Trophoblast cell (in vitro differentiated cells and primary cell): ENCODE measurements around the gene FDPS.

ENCODE experiments used
- DNase-seq, 2 donors: peaks; one replicate each; pipeline ENCODE4 v3.0.0-alpha.2; 2016
- H2AFZ ChIP-seq: 2 replicates; pipeline ENCODE4 v1.6.1; 2013; ENCODE audit warnings: low read length, moderate library complexity, mild to moderate bottlenecking; ENCODE audit not compliant: insufficient read depth, poor library complexity
- H2AK5ac ChIP-seq: 2 replicates; pipeline ENCODE4 v1.6.1; 2013; ENCODE audit warnings: mild to moderate bottlenecking, low read length
- H2BK120ac ChIP-seq: 2 replicates; pipeline ENCODE4 v1.6.1; 2013; ENCODE audit warnings: low read length, mild to moderate bottlenecking, moderate library complexity; ENCODE audit not compliant: insufficient read depth, poor library complexity
- H2BK12ac ChIP-seq: 2 replicates; pipeline ENCODE4 v1.6.1; 2013; ENCODE audit warnings: mild to moderate bottlenecking, low read length, moderate library complexity
- H2BK5ac ChIP-seq: 2 replicates; pipeline ENCODE4 v1.6.1; 2013; ENCODE audit warnings: low read length, low read depth, moderate library complexity, mild to moderate bottlenecking; ENCODE audit not compliant: poor library complexity
- H3K14ac ChIP-seq: 2 replicates; pipeline ENCODE4 v1.6.1; 2013; ENCODE audit warnings: mild to moderate bottlenecking, low read length
- H3K18ac ChIP-seq: 2 replicates; pipeline ENCODE4 v1.6.1; 2013; ENCODE audit warnings: mild to moderate bottlenecking, low read length
- H3K23ac ChIP-seq: 2 replicates; pipeline ENCODE4 v1.6.1; 2013; ENCODE audit warnings: low read length
- H3K27ac ChIP-seq: 2 replicates; pipeline ENCODE4 v1.5.1; 2013; ENCODE audit warnings: low read depth, mild to moderate bottlenecking, inconsistent platforms, low read length, moderate library complexity
- H3K27me3 ChIP-seq: 2 replicates; pipeline ENCODE4 v1.6.1; 2013; ENCODE audit warnings: inconsistent platforms, mild to moderate bottlenecking, low read length, moderate library complexity; ENCODE audit not compliant: insufficient read depth
- H3K36me3 ChIP-seq, 2 experiments: 1 replicate in 1 of 2; 2 replicates in 1 of 2; pipeline ENCODE4 v1.6.1; 2013; ENCODE audit warnings: low read length in 2 of 2, mild to moderate bottlenecking in 2 of 2, moderate library complexity in 1 of 2; ENCODE audit not compliant: insufficient read depth in 2 of 2, control insufficient read depth in 1 of 2
- H3K4ac ChIP-seq: 2 replicates; pipeline ENCODE4 v1.6.1; 2013; ENCODE audit warnings: low read depth, mild to moderate bottlenecking, low read length, moderate library complexity
- H3K4me1 ChIP-seq, 2 experiments: 1 replicate in 1 of 2; 2 replicates in 1 of 2; pipeline ENCODE4 v1.6.1; 2013; ENCODE audit warnings: low read length in 2 of 2, mild to moderate bottlenecking in 2 of 2, moderate library complexity in 1 of 2; ENCODE audit not compliant: insufficient read depth in 2 of 2, control insufficient read depth in 1 of 2
- H3K4me2 ChIP-seq: 2 replicates; pipeline ENCODE4 v1.6.1; 2013; ENCODE audit warnings: inconsistent platforms, mild to moderate bottlenecking, low read length, moderate library complexity
- H3K4me3 ChIP-seq: 2 replicates; pipeline ENCODE4 v1.5.1; 2013; ENCODE audit warnings: mild to moderate bottlenecking, low read depth, low read length, inconsistent platforms
- H3K79me1 ChIP-seq: one replicate; pipeline ENCODE4 v1.6.1; 2013; ENCODE audit warnings: low read length
- H3K79me2 ChIP-seq: 2 replicates; pipeline ENCODE4 v1.6.1; 2013; ENCODE audit warnings: low read length, mild to moderate bottlenecking; ENCODE audit not compliant: control insufficient read depth, insufficient read depth, poor library complexity
- H3K9ac ChIP-seq: 2 replicates; pipeline ENCODE4 v1.6.1; 2013; ENCODE audit warnings: mild to moderate bottlenecking, low read length
- H3K9me3 ChIP-seq: 2 replicates; pipeline ENCODE4 v1.6.1; 2013; ENCODE audit warnings: low read depth, mild to moderate bottlenecking, control low read depth, inconsistent platforms, low read length; ENCODE audit not compliant: insufficient read depth
- H4K12ac ChIP-seq: 2 replicates; pipeline ENCODE4 v1.6.1; 2013; ENCODE audit warnings: low read depth, mild to moderate bottlenecking, low read length, moderate library complexity
- H4K8ac ChIP-seq: 2 replicates; pipeline ENCODE4 v1.6.1; 2013; ENCODE audit warnings: low read depth, mild to moderate bottlenecking, low read length, moderate library complexity
- H4K91ac ChIP-seq: one replicate; pipeline ENCODE4 v1.6.1; 2013; ENCODE audit warnings: low read depth, mild to moderate bottlenecking, low read length, moderate library complexity
- WGBS: extraction: QIAGEN DNeasy Blood & Tissue Kit; methylation state at CpG from one replicate; pipeline ENCODE4 v1.1.7; 2013; ENCODE audit warnings: missing lambda C conversion rate; ENCODE audit not compliant: insufficient read length, insufficient coverage; ENCODE audit errors: extremely low coverage; 5-methylcytosine and 5-hydroxymethylcytosine counted together

The FDPS gene

GRCh38 chr1:155320252-155320651 lies 11.6 kb downstream of the FDPS start:
- Histone ChIP-seq H3K4me2 (peak overlapping the region; percentile 42), H3K4me3 (no peak overlapping the region), H3K9me3 (no peaks in the 10 kb centered on the region), H3K27me3 (no peaks in the 10 kb centered on the region), H2AK5ac (no peak overlapping the region), H3K79me1 (peaks cover 15% of the 10 kb centered on the region), H2BK5ac (no peak overlapping the region), H4K91ac (no peak overlapping the region), H3K36me3 (peaks cover 33 to 40% of the 10 kb centered on the region in 2 experiments), H2AFZ (no peak overlapping the region), H3K4ac (no peak overlapping the region), H3K79me2 (peaks cover 12% of the 10 kb centered on the region), H3K18ac (no peak overlapping the region), H3K14ac (no peak overlapping the region), H4K8ac (no peak overlapping the region), H2BK12ac (no peak overlapping the region), H3K27ac (no peak overlapping the region), H2BK120ac (no peak overlapping the region), H3K23ac (no peak overlapping the region), H4K12ac (no peak overlapping the region), H3K4me1 (peaks cover 1 to 14% of the 10 kb centered on the region in 2 experiments), H3K9ac (no peak overlapping the region)
- WGBS = no CpG with 5 or more reads among the region's 11 CpGs
- DNase-seq = no peak

DNA sequence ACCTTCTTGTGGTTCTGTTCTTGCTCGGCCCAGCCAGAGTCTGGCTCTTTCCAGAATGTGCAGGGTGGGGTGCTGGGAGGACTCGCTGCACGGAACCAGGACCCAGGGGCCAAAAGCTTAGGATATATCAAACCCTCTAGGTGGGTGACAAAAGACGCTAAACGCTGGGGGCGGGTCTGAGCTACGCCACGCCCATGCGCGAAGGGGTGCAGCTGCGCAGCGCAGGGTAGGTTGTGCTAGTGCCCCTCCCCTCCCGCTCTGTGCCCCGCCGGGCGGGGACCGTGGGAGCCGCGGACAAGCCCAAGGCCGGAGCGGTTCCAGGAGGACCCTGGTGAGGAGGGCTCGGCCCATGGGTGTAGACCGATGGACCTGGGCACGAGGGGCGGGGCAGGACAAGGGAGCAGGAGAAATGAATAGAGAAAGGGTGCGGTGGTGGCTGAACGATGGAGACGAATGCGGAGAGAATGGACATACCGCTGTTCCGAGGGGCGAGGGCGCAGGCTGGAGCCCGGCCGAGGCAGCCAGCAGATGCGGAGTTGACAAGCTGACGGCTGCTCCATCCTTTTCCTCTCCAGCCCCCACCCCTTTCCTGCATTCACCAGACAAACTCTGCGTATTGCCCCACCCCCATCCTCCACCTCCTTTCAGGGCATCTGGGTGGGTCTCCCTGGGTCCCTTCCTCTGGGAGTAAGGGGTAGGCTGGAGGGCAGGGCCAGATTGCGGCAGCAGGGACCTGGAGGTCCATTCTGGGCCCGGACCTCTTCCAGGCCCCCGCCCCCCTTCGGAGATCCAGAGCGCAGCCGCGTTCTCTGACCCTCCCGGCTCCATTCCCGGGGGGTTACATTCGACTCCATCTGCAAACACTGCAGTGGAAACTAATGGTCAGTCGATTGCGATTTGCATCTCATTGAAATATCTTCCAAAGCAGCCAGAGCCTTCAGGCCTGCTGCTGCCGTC lies 12.3 kb downstream of the FDPS start, which contains the start of gene RUSC1:
RUSC1 (plus strand) TSS at position 234 of the 957 bp plus-strand sequence. CDS start 880 bp downstream, outside the sequence.
- Histone ChIP-seq H2AFZ (no peak within 1 kb of the TSS), H3K79me1 (peaks cover 18% of the 10 kb centered on the region), H4K12ac (no peak within 1 kb of the TSS), H2BK120ac (no peak within 1 kb of the TSS), H3K79me2 (peaks cover 14% of the 10 kb centered on the region), H2BK12ac (no peak within 1 kb of the TSS), H3K27ac (no peak within 1 kb of the TSS), H4K8ac (no peak within 1 kb of the TSS), H3K4me1 (peaks cover 6 to 20% of the 10 kb centered on the region in 2 experiments), H3K18ac (no peak within 1 kb of the TSS), H2BK5ac (no peak within 1 kb of the TSS), H3K4me2 (peak within 1 kb of the TSS; percentile 42), H3K4me3 (no peak within 1 kb of the TSS), H3K36me3 (peaks cover 37 to 45% of the 10 kb centered on the region in 2 experiments), H3K23ac (no peak within 1 kb of the TSS), H3K4ac (no peak within 1 kb of the TSS), H3K9me3 (no peaks in the 10 kb centered on the region), H4K91ac (no peak within 1 kb of the TSS), H3K27me3 (no peaks in the 10 kb centered on the region), H3K14ac (no peak within 1 kb of the TSS), H3K9ac (no peak within 1 kb of the TSS), H2AK5ac (no peak within 1 kb of the TSS)
- no CpG with 5 or more reads among the region's 51 CpGs for WGBS
- DNase-seq = peak; percentile 31 to 59

- peak overlapping the region; percentile 100 for H3K4me2 ChIP-seq
- H2AFZ ChIP-seq = no peak overlapping the region
- no peak overlapping the region for H4K91ac ChIP-seq
- no peak overlapping the region for H3K27ac ChIP-seq
- H3K4ac ChIP-seq = no peak overlapping the region
- peaks cover 6 to 20% of the 10 kb centered on the region in 2 experiments for H3K4me1 ChIP-seq
- peaks cover 18% of the 10 kb centered on the region for H3K79me1 ChIP-seq
- no CpG with 5 or more reads among the region's 27 CpGs for WGBS
- H3K4me3 ChIP-seq = no peak overlapping the region
- H4K12ac ChIP-seq = no peak overlapping the region
- H2BK5ac ChIP-seq = no peak overlapping the region
- H3K14ac ChIP-seq = no peak overlapping the region
- DNase-seq = no peak
- no peak overlapping the region for H2BK120ac ChIP-seq
- H2BK12ac ChIP-seq = no peak overlapping the region
- no peak overlapping the region for H3K23ac ChIP-seq
- H3K79me2 ChIP-seq = peaks cover 14% of the 10 kb centered on the region
- peak overlapping the region; percentile 5 for H3K9ac ChIP-seq
- H4K8ac ChIP-seq = no peak overlapping the region
- H3K18ac ChIP-seq = no peak overlapping the region
- no peaks in the 10 kb centered on the region for H3K27me3 ChIP-seq
- peaks cover 44 to 52% of the 10 kb centered on the region in 2 experiments for H3K36me3 ChIP-seq
- H2AK5ac ChIP-seq = peak overlapping the region; percentile 46
- no peaks in the 10 kb centered on the region for H3K9me3 ChIP-seq
Observed at GRCh38 chr1:155321639-155322503, 13.2 kb downstream of the FDPS start.

DNA sequence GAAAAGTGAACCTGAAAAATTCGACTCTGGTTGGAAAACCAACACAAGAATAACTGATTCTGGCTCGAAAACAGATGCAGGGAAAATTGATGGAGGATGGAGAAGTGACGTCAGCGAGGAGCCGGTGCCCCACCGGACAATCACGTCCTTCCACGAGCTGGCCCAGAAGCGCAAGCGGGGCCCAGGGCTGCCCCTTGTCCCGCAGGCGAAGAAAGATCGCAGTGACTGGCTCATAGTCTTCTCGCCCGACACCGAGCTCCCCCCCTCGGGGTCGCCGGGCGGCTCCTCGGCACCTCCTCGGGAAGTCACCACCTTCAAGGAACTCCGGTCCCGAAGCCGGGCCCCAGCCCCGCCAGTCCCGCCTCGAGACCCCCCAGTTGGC lies 13.9 kb downstream of the FDPS start:
- Histone ChIP-seq H2BK12ac (no peak overlapping the region), H3K27ac (peak overlapping the region; percentile 92), H3K27me3 (no peaks in the 10 kb centered on the region), H3K4me2 (peak overlapping the region; percentile 100), H3K36me3 (peaks cover 44 to 50% of the 10 kb centered on the region in 2 experiments), H3K4ac (no peak overlapping the region), H3K4me1 (peaks cover 6 to 20% of the 10 kb centered on the region in 2 experiments), H2AFZ (no peak overlapping the region), H3K79me1 (peaks cover 18% of the 10 kb centered on the region), H4K91ac (no peak overlapping the region), H4K8ac (peak overlapping the region; percentile 40), H3K23ac (no peak overlapping the region), H2BK120ac (no peak overlapping the region), H2BK5ac (no peak overlapping the region), H3K79me2 (peaks cover 14% of the 10 kb centered on the region), H3K9ac (no peak overlapping the region), H3K4me3 (peak overlapping the region; percentile 40), H2AK5ac (no peak overlapping the region), H3K9me3 (no peaks in the 10 kb centered on the region), H3K14ac (no peak overlapping the region), H4K12ac (no peak overlapping the region), H3K18ac (no peak overlapping the region)
- DNase-seq = peak in 1 of 2 donors; percentile 17
- no CpG with 5 or more reads among the region's 28 CpGs for WGBS
